Neutrophil (primary cell): ENCODE data around the gene RUNX2.

Source experiments
- H3K27ac ChIP-seq: fragments of 200-600 bp; sonication (generic); 2 replicates; pipeline ENCODE4 v1.5.1; 2016; ENCODE audit warnings: mild to moderate bottlenecking, moderate library complexity
- H3K27me3 ChIP-seq: fragments of 200-600 bp; sonication (generic); 2 replicates; pipeline ENCODE4 v1.6.0; 2016; ENCODE audit warnings: mild to moderate bottlenecking
- H3K36me3 ChIP-seq: fragments of 200-600 bp; sonication (generic); 2 replicates; pipeline ENCODE4 v1.5.1; 2017
- H3K4me1 ChIP-seq, 2 experiments: fragments of 200-600 bp in 1 of 2; sonication (generic) in 1 of 2; 1 replicate in 1 of 2; 2 replicates in 1 of 2; pipeline versions ENCODE4 v1.5.1 to v1.6.1; 2013 to 2016; ENCODE audit warnings: low read depth in 1 of 2, low read length in 1 of 2, mild to moderate bottlenecking in 1 of 2, moderate library complexity in 1 of 2; ENCODE audit not compliant: control insufficient read depth in 1 of 2, insufficient read depth in 1 of 2
- H3K4me3 ChIP-seq, 2 experiments: fragments of 200-600 bp in 1 of 2; sonication (generic) in 1 of 2; 1 replicate in 1 of 2; 2 replicates in 1 of 2; pipeline ENCODE4 v1.5.1; 2013 to 2016; ENCODE audit warnings: low read depth in 1 of 2, low read length in 1 of 2, mild to moderate bottlenecking in 1 of 2, moderate library complexity in 1 of 2
- H3K9me3 ChIP-seq: fragments of 200-600 bp; sonication (generic); 2 replicates; pipeline ENCODE4 v1.5.1; 2016
- CTCF ChIP-seq: fragments of 200-600 bp; sonication (generic); IDR thresholded peaks from 2 replicates; pipeline ENCODE4 v1.5.1; 2016; ENCODE audit warnings: antibody characterized with exemption

The RUNX2 gene

GRCh38 chr6:45487645-45488044 is 159.5 kb downstream of the RUNX2 start:
- Histone ChIP-seq H3K36me3 (peaks cover 7% of the 10 kb centered on the region), H3K27ac (no peak overlapping the region), H3K9me3 (no peaks in the 10 kb centered on the region), H3K4me1 (peaks cover 13 to 16% of the 10 kb centered on the region in 2 experiments), H3K4me3 (no peak overlapping the region), H3K27me3 (no peaks in the 10 kb centered on the region)
- TF ChIP-seq CTCF = no peak

GRCh38 chr6:45488269-45488668 is 160.1 kb downstream of the RUNX2 start:
- H3K36me3 ChIP-seq = peaks cover 7% of the 10 kb centered on the region
- H3K4me1 ChIP-seq = peaks cover 13 to 16% of the 10 kb centered on the region in 2 experiments
- no peaks in the 10 kb centered on the region for H3K9me3 ChIP-seq
- no peak overlapping the region for H3K4me3 ChIP-seq
- no peaks in the 10 kb centered on the region for H3K27me3 ChIP-seq
- H3K27ac ChIP-seq = no peak overlapping the region
- no peak for TF ChIP-seq CTCF

GRCh38 chr6:45488889-45489288 is 160.8 kb downstream of the RUNX2 start:
- TF ChIP-seq CTCF = no peak
- peaks cover 15 to 19% of the 10 kb centered on the region in 2 experiments for H3K4me1 ChIP-seq
- H3K4me3 ChIP-seq = no peak overlapping the region

GRCh38 chr6:45491048-45491735 is 163.1 kb downstream of the RUNX2 start:
- H3K9me3 ChIP-seq = no peaks in the 10 kb centered on the region
- H3K27me3 ChIP-seq = no peaks in the 10 kb centered on the region
- H3K36me3 ChIP-seq = peaks cover 7% of the 10 kb centered on the region
- TF ChIP-seq CTCF = no peak
- H3K27ac ChIP-seq = no peak overlapping the region
- H3K4me1 ChIP-seq = peaks cover 25% of the 10 kb centered on the region in 2 experiments
- H3K4me3 ChIP-seq = no peak overlapping the region

More at GRCh38 chr6:45488889-45489288, 160.8 kb downstream of the RUNX2 start:
- peaks cover 7% of the 10 kb centered on the region for H3K36me3 ChIP-seq
- no peak overlapping the region for H3K27ac ChIP-seq
- no peaks in the 10 kb centered on the region for H3K9me3 ChIP-seq
- H3K27me3 ChIP-seq = no peaks in the 10 kb centered on the region

GRCh38 chr6:45491874-45492273 is 163.7 kb downstream of the RUNX2 start:
- Histone ChIP-seq H3K4me1 (peaks cover 32% of the 10 kb centered on the region in 2 experiments), H3K4me3 (no peak overlapping the region), H3K27me3 (no peaks in the 10 kb centered on the region), H3K36me3 (peaks cover 7% of the 10 kb centered on the region), H3K9me3 (no peaks in the 10 kb centered on the region), H3K27ac (no peak overlapping the region)
- no peak for TF ChIP-seq CTCF
